ENCODE data around the gene FBXO21.
"Not testable (repeated sequence)": the region's sequence is repeated elsewhere in the genome, so short reads cannot be mapped to it uniquely, and the experiment has no call there.

- TF ChIP-seq, protein P1, sequence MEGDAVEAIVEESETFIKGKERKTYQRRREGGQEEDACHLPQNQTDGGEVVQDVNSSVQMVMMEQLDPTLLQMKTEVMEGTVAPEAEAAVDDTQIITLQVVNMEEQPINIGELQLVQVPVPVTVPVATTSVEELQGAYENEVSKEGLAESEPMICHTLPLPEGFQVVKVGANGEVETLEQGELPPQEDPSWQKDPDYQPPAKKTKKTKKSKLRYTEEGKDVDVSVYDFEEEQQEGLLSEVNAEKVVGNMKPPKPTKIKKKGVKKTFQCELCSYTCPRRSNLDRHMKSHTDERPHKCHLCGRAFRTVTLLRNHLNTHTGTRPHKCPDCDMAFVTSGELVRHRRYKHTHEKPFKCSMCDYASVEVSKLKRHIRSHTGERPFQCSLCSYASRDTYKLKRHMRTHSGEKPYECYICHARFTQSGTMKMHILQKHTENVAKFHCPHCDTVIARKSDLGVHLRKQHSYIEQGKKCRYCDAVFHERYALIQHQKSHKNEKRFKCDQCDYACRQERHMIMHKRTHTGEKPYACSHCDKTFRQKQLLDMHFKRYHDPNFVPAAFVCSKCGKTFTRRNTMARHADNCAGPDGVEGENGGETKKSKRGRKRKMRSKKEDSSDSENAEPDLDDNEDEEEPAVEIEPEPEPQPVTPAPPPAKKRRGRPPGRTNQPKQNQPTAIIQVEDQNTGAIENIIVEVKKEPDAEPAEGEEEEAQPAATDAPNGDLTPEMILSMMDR (IDR thresholded peaks at IDR 0.05; ENCODE audit: low read depth, low read length, poor library complexity, severe bottlenecking), result not testable (repeated sequence)
- TF ChIP-seq EZH2phosphoT487 (IDR thresholded peaks at IDR 0.05; ENCODE audit: borderline replicate concordance, low read length), result not testable (repeated sequence)
Measured at GRCh38 chr12:117196334-117196733, 6.1 kb upstream of the FBXO21 start.

Measured in DOHH2 (cell line).